GM18909 (cell line): Measurements from ENCODE around the gene DNAJC1.
"Not testable (repeated sequence)": the region's sequence is repeated elsewhere in the genome, so short reads cannot be mapped to it uniquely, and the experiment has no call there.

Experiments used
- ATAC-seq: cut with Tn5 transposase; IDR thresholded peaks from one replicate; pipeline ENCODE4 v1.9.1; 2021; ENCODE audit warnings: mild to moderate bottlenecking; ENCODE audit not compliant: unreplicated experiment, poor library complexity

Gene DNAJC1, protein sequence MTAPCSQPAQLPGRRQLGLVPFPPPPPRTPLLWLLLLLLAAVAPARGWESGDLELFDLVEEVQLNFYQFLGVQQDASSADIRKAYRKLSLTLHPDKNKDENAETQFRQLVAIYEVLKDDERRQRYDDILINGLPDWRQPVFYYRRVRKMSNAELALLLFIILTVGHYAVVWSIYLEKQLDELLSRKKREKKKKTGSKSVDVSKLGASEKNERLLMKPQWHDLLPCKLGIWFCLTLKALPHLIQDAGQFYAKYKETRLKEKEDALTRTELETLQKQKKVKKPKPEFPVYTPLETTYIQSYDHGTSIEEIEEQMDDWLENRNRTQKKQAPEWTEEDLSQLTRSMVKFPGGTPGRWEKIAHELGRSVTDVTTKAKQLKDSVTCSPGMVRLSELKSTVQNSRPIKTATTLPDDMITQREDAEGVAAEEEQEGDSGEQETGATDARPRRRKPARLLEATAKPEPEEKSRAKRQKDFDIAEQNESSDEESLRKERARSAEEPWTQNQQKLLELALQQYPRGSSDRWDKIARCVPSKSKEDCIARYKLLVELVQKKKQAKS

DNA sequence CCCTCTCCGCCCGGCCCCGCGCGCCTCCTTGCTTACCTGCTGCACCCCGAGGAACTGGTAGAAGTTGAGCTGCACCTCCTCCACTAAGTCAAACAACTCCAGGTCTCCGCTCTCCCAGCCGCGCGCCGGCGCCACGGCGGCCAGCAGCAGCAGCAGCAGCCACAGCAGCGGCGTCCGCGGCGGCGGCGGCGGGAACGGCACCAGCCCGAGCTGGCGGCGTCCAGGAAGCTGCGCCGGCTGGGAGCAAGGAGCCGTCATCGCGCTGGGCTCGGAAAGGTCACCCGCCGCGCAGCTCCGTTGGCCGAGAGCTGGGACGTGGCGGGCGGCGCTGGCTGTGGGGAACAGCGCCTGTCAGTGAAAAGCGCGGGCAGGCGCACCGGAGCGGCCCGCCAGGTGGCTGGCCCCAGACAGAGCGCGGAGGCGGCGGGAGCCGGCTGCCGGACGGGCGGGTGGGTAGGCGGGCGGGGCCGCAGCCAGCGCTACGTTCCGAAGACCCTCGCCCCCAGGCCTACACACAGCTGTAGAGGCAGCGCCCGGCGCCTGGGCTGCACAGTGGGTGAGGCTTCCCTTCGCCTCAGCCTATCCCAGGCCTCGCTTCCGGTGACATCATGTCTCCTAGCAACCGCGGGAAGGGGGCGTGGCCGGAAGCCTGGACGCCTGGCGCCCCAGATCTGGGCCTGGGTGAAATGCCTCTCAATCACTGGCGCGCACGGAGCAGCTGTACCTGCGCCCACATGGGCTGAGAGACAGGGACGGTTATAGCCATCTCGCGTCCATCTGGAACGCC lies at the start of gene DNAJC1:
Gene DNAJC1, minus strand, starts transcription at position 554 of the 787 bp plus-strand sequence. Its CDS starts 296 bp downstream, at position 258.
- peak; percentile 96 for ATAC-seq

GRCh38 chr10:22053048-22053447 lies 49.5 kb upstream of the DNAJC1 start:
- ATAC-seq, result no peak

DNA sequence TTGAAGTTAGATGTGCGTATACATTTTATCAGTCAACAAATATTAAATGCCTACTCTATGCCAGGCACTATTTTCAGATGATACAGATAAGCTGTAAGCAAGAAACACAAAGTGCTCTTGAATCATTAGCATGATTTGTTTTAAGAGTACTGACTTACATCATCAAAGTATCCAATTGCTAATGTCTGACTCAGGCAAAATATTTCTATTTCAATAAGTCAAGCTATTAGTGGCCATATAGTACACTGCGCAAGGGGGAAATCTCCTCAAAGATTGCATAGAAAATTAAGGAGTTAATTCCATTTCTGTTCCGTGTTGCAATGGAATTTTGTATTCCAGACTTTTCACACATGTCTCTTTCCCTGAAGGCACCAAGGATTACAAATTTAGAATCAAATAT lies 46.1 kb upstream of the DNAJC1 start:
- ATAC-seq, result no peak

GRCh38 chr10:22047812-22048211 lies 44.3 kb upstream of the DNAJC1 start:
- ATAC-seq, result no peak

GRCh38 chr10:22043327-22043633 lies 39.8 kb upstream of the DNAJC1 start:
- ATAC-seq, result no peak

- ATAC-seq, result no peak
Observed at GRCh38 chr10:22042557-22043326, 39.2 kb upstream of the DNAJC1 start.

- ATAC-seq, result no peak
Observed at GRCh38 chr10:22034333-22034732, 30.8 kb upstream of the DNAJC1 start.

DNA sequence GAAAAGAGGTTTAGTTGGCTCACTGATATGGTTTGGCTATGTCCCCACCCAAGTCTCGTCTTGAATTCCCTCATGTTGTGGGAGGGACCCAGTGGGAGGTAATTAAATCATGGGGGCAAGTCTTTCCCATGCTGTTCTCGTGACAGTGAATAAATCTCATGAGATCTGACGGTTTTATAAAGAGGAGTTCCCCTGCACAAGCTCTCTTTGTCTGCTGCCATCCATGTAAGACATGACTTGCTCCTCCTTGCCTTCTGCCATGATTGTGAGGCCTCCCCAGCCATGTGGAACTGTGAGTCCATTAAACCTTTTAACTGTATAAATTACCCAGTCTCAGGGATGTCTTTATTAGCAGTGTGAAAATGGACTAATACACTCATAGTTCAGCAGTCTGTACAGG lies 28.7 kb upstream of the DNAJC1 start:
- not testable (repeated sequence) for ATAC-seq

GRCh38 chr10:22030421-22030820 lies 26.9 kb upstream of the DNAJC1 start:
- no peak for ATAC-seq

DNA sequence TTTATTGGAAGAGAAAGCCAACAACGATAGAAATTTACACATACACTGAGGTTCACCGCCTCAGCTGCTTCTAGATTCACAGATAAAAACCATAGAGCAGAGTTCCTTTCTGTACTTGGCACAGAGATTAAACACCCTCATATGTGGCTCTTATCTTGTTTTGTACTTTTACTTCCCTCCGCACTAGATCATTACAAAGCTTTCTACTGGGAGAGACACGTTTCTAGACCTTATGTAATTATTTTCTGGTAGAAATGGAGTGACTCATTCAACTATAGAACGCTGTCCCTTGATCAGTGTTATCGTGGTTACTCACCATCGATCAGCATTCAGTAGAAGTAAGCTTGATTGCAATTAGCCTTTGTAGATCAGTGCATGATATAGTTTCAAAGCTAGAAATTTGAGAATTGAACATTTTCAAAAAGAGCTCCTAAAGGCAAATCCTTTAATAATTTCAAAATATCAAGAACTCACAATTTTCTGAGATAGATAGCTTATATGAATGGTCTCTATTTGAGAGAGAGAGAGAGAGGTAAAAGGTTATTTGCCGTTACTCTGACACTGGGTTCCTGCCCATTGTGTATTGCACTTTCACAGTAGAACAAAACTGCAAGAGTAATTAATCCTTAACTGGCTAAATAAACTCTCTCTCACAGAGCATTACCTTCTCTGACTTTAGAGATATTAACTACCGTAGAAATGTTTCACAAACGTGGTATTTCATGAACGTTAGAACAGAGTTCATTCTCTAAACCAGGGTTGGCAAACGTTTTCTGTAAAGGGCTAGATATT lies 26.1 kb upstream of the DNAJC1 start:
- no peak for ATAC-seq

DNA sequence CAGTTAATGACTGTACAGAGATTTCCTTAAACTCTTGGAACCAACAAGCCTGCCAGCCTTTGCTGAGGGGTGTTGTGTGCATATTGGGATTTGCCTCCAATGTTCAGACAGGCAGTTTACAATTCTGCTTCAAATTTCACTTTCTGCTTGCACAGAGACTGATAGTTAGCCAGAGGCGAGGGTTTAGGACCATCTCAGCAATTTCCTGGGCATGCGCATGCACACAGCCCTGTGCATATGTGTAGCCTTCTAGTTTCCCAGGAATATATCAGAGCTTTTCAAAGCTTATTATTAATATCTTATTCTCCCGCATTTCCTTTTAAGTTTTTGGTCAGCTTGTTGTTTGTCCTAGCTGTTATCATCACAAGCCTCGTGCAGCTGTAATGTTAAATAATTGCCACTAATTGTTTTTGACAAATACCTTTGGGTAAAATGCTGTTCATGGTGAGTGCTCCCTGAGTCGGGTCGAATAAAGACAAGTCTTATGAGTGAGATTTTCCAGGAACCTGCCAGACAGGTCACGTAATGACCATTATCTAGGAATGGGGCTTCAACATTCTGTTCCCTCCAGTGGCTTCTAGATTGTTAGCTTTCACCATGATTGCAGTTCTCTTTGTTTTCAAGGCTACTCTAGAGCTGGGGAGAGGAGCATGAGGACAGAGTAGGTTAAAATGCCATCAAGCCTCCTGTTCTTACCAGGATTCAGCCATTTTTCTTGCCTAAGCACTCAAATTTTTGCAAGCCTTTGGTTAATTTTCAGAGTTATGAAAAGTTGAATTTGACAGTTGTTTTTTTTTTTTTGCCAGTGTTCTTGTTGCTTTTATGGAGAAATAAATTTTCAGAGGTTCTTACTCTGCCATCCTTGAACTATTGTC lies 24.1 kb upstream of the DNAJC1 start:
- ATAC-seq, result no peak

GRCh38 chr10:22026287-22026686 lies 22.8 kb upstream of the DNAJC1 start:
- ATAC-seq, result no peak

GRCh38 chr10:22023508-22023907 lies 20.0 kb upstream of the DNAJC1 start:
- no peak for ATAC-seq

DNA sequence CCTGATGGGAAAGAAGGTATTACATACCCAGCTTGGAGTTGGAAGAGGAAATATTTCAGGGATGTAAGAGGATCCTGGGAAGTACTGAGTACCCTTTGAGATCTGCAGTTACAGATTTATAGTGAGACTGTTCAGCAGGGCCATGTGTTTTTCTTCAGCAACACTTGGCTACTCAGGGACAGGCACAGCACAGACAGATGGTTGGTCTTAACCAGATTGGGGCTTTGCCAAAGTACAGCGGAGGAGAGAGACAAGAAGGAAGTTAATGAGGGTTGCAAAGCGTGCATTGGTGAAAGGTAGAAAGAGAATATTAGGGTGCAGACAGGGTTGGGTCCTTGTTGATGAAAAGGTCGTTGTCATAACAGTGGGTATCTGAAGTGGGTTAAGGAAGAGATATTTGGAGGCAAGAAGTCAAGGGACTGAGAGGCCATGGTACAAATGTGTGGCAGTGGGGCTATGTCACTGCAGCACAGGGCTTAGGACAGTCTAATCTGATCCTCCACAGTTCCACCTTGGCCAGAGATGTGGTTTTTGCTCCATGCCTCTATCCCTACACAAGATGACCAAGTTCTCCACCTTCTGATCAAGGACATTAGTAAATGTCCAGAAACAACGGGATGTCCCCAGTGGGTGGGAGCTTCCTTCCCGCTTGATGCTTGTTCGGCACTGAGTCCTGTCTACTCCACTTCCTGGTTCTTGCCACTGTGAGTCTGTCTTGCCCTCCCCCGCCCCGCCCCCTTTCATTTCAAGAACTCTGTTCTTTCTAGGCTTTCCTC lies 18.9 kb upstream of the DNAJC1 start:
- peak; percentile 59 for ATAC-seq

- ATAC-seq, result not testable (repeated sequence)
Observed at GRCh38 chr10:22021144-22021543, 17.6 kb upstream of the DNAJC1 start.

DNA sequence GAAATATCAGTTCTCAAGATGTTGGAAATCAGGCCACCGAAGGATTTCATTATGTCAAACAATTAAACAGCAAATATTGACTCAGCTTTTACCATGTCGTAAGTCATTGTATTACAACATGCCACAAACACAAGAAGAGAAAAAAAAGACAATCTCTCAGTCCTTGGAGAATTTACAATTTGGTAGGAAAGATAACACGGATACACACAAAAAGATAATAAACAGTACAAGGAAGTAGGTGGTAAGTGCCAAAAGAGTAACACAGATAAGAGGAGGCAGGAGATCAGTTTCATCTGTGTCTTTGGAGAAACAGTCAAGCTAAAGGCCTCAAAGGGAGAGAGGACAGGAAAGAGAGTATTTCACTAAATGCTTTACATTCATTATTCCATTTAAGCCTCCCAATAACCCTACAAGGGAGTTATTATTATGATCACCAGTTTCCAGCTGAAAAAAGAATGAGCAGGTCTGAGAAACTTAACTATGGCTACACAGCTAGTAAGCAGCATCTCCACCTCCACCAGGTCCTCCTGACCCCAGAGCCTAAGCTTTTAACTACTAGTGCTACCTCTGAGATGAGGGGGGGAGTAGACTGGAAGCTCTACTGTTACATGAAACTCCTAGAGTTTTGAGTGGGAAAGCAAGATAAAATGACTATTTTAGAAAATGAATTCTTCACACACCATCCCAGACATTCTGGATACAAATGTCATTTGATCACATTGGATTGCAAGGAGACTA lies 13.9 kb upstream of the DNAJC1 start:
- ATAC-seq, result no peak

DNA sequence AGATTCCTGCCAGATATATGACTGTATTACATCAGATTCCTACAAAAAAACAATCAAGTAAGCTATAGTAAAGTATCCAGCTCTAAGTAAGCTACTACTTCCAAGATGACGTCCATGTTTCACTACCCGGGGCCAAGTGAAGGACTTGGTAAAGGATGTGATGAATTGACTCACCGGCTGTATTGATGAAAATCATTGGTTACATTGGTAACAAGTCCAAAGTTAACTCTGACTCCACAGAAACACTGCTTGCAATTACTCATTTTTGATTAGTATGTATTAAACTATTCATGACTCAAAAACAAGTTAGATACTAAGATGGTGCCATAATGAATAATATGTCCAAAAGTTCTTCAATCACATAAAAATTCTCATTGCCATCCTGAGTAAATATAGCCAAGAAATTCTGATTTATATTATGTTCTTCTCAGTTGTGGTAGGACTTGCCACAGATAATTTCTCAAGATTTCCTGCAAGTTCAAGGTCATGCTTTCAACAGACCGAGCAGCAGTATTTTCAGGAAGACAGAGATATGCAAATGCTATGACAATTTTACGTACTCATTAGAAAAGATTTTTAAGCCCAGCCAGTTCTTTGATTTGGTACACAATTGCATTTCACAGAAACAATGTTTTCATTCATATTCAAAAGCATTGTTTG lies 12.6 kb upstream of the DNAJC1 start:
- ATAC-seq, result no peak
